Fibroblast of villous mesenchyme (primary cell): ENCODE results near the gene KRTAP10-12. TPM values are rescaled to one million over a fixed set of nuclear protein-coding genes. Genes with fewer than 3 reads are reported as not detected.

ENCODE experiments used
- DNase-seq: peaks from one replicate; pipeline ENCODE4 v3.0.0-alpha.2; 2010; ENCODE audit warnings: low read depth
- H3K4me3 ChIP-seq: 2 replicates; pipeline ENCODE4 v1.5.1; 2011; ENCODE audit warnings: low read depth, mild to moderate bottlenecking, low read length
- total RNA-seq: library from RNA; depleted of rRNA; stranded (reverse); fragments of >200 nt; gene quantifications from 2 replicates; pipeline ENCODE4 v1.2.3, GENCODE V29; 2012
- TF ChIP-seq, protein P1 (sequence below): IDR thresholded peaks from 2 replicates; pipeline ENCODE4 v1.5.1; 2012; ENCODE audit warnings: low read depth, mild to moderate bottlenecking, low read length; ENCODE audit not compliant: insufficient read depth

Gene KRTAP10-12
- total RNA-seq, 1 donor, result not detected

DNA sequence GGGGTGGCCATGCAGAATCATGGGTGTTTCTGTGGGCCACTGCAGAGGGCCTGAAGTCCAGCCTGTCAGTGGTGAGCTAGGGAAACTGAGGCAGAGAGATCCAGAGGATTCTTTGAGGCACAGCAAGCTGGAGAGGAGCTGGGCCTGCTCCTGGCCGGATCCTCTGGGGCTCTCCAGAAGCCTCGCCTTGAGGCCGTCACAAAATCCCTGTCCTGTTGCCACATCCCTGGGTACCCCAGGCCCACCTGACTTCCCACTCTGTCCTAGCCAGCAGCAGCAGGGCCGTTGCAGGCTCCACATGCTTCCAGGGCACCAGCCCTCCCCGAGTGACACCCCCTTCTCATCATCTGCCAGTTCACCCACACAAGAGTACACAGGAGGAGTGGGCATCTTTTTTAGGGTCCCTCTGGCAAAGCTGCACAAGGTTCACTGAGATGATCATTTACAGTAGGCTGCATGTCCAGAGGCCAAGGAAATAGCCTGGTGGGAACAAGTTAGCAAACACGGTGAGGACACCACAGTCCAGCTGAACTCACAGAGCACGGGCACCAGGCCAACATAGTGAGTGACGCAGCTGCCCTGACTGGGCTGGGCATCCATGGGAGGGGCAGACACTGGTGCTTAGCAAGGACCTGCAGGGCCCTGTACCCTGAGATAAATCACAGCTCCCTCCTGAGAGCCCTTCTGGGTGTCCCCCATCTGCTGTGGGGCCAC is 39.5 kb downstream of the KRTAP10-12 start:
- no peak overlapping the region for H3K4me3 ChIP-seq
- no peak for DNase-seq
- TF ChIP-seq, protein P1, sequence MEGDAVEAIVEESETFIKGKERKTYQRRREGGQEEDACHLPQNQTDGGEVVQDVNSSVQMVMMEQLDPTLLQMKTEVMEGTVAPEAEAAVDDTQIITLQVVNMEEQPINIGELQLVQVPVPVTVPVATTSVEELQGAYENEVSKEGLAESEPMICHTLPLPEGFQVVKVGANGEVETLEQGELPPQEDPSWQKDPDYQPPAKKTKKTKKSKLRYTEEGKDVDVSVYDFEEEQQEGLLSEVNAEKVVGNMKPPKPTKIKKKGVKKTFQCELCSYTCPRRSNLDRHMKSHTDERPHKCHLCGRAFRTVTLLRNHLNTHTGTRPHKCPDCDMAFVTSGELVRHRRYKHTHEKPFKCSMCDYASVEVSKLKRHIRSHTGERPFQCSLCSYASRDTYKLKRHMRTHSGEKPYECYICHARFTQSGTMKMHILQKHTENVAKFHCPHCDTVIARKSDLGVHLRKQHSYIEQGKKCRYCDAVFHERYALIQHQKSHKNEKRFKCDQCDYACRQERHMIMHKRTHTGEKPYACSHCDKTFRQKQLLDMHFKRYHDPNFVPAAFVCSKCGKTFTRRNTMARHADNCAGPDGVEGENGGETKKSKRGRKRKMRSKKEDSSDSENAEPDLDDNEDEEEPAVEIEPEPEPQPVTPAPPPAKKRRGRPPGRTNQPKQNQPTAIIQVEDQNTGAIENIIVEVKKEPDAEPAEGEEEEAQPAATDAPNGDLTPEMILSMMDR, result no peak

DNA sequence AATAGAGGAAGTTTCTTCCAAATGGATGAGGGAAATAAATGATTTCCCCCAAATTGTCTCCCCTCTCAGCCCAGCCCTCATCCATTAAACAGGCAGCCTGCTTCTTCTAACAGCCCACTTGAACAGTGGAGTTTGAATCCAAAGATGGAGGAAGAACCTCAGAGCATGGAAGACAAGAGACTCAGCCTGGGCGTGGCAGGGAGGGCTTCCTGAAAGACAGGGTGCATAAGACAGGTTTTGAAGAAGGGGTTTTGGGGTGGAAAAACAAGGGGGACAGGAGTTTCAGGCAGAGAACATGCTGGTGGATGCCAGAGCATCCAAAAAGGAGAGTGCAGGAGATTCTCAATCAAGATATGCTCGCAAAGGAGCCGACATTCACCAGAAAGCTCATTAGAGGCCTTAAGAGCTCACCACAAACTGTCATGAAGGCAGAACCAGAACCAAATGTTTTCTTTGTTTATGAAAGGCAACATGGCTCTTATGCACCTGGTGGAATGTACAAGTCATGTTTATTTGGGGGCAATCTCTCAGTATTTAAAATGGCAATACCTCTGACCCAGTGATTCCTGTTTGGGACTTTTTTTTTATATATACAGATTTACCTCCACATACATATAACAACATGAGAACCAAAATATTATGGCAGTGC is 40.9 kb downstream of the KRTAP10-12 start:
- TF ChIP-seq, protein P1, result no peak
- peak; percentile 9 for DNase-seq
- H3K4me3 ChIP-seq, result no peak overlapping the region

GRCh38 chr21:44738621-44739020 is 41.6 kb downstream of the KRTAP10-12 start:
- TF ChIP-seq, protein P1, result no peak
- DNase-seq, result no peak
- H3K4me3 ChIP-seq, result no peak overlapping the region

- no peak overlapping the region for H3K4me3 ChIP-seq
- DNase-seq, result no peak
- TF ChIP-seq, protein P1, result no peak
Observed at GRCh38 chr21:44739316-44739715, 42.3 kb downstream of the KRTAP10-12 start.

GRCh38 chr21:44740742-44741141 is 43.8 kb downstream of the KRTAP10-12 start:
- no peak for DNase-seq
- TF ChIP-seq, protein P1, result no peak

DNA sequence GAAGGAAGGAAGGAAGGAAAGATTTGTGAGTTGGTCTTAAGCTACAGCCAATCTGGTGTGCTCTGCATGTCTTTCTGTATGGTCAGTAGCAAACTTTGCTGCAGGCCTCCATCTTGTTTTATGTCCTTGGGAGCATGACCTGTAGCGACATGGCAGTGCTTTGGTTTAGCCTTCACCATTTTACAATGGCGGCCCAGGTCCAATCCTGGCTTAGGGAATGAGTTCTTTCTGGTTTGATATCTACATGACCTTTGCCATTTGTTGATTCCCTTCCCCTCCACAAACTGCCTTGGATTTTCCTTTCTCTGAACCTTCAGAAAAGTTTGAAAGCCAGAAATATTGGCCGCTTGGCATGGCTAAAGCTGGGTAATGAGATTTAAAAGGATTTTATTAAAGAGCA is 44.9 kb downstream of the KRTAP10-12 start:
- DNase-seq, result no peak
- H3K4me3 ChIP-seq, result no peak overlapping the region
- TF ChIP-seq, protein P1, result no peak

More at GRCh38 chr21:44740742-44741141, 43.8 kb downstream of the KRTAP10-12 start:
- no peak overlapping the region for H3K4me3 ChIP-seq
